ENCODE results near the gene PCDHGA8.
"Not testable (repeated sequence)": the region's sequence is repeated elsewhere in the genome, so short reads cannot be mapped to it uniquely, and the experiment has no call there.

PCDHGA8 gene

DNA sequence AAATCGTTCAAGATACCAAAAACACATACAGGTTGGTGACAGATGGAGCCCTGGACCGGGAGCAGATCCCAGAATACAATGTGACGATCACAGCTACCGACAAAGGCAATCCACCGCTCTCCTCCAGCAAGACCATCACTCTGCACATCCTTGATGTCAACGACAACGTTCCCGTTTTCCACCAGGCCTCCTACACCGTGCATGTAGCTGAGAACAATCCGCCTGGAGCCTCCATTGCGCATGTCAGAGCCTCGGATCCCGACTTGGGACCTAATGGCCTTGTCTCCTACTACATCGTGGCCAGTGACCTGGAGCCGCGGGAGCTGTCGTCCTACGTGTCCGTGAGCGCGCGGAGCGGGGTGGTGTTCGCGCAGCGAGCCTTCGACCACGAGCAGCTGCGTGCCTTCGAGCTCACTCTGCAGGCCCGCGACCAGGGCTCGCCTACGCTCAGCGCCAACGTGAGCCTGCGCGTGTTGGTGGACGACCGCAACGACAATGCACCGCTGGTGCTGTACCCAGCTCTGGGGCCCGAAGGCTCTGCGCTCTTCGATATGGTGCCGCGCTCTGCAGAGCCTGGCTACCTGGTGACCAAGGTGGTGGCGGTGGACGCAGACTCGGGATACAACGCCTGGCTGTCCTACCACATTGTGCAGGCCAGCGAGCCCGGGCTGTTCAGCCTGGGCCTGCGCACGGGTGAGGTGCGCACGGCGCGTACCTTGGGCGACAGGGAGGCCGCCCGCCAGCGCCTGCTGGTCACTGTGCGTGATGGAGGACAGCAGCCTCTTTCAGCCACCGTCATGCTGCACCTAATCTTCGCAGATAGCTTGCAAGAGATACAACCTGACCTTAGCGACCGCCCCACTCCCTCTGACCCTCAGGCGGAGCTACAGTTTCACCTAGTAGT, 20.6 kb upstream of the PCDHGA8 start:
- DNase-seq, result no peak

DNA sequence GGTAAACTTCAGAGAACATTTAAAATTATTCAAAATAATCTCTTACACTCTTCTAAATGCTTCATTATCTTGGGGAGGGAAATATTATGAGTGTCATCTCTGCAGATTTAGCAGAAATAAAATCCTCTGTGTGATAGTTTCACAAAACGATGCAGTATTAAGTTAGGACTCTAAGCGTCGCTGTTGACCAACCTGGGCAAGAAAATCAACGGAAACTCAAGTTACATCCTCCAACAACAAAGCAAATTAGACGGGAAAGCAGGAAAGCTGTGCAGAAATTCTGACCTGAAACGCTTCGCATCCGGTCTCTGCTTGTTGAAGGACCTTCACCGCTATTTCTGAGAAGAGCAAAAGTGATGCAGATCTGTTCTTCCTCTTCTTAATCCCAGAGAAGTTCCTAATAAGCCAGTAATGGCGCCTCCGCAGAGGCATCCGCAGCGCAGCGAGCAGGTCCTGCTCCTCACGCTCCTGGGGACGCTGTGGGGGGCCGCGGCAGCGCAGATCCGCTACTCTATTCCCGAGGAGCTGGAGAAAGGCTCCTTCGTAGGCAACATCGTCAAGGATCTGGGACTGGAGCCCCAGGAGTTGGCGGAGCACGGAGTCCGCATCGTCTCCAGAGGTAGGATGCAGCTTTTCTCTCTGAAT, 18.6 kb upstream of the PCDHGA8 start, which contains the start of gene PCDHGA6:
Gene PCDHGA6, plus strand, starts transcription at position 219 of the 645 bp plus-strand sequence. Its CDS starts 193 bp downstream, at position 412.
- DNase-seq, result no peak

DNA sequence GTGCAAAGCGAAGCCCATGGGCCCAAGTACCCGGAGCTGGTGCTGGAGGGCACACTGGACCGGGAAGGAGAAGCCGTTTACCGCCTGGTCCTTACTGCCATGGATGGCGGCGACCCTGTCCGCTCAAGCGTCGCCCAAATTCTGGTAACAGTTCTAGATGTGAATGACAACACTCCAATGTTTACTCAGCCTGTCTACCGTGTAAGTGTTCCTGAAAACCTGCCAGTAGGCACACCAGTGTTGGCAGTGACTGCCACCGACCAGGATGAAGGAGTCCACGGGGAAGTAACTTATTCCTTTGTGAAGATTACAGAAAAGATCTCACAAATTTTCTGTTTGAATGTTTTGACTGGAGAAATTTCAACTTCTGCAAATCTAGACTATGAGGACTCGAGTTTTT, 17.8 kb upstream of the PCDHGA8 start:
- DNase-seq, result no peak

DNA sequence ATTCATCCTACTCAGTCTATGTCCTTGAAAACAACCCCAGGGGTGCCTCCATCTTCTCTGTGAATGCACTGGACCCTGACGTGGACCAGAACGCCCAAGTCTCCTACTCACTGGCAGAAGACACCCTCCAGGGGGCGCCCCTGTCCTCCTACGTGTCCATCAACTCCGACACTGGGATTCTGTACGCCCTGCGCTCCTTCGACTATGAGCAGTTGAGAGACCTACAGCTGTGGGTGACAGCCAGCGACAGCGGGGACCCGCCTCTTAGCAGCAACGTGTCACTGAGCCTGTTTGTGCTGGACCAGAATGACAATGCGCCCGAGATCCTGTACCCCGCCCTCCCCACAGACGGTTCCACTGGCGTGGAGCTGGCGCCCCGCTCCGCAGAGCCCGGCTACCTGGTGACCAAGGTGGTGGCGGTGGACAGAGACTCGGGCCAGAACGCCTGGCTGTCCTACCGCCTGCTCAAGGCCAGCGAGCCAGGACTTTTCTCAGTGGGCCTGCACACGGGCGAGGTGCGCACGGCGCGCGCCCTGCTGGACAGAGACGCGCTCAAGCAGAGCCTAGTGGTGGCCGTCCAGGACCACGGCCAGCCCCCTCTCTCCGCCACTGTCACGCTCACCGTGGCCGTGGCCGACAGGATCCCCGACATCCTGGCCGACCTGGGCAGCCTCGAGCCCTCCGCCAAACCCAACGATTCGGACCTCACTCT, 16.8 kb upstream of the PCDHGA8 start:
- DNase-seq, result not testable (repeated sequence)

DNA sequence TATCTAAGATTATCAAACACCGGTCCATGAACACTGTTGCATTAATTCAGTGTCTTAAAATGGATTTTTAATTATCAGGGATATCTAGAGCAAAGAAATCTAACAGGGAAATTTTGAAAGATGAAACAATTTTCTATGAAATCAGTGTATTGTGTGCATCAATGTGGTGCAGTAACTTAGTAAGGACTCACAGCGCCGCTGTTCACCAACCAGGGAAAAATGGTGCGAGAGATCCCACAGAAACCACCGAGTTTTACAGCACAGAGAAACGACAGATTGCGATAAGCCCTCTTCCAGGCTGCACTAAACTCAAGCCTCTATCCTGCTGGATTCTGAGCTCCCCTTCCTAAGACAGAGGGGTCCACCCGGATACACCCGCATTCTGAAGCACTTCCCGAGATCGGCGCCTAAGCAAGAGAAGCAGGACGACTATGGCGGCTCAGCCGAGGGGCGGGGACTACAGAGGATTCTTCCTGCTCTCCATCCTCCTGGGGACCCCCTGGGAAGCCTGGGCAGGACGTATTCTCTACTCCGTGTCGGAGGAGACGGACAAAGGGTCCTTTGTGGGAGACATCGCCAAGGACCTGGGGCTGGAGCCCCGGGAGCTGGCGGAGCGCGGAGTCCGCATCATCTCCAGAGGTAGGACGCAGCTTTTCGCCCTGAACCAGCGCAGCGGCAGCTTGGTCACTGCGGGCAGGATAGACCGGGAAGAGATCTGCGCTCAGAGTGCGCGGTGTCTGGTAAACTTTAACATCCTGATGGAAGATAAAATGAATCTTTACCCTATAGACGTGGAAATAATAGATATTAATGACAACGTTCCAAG, 9.8 kb upstream of the PCDHGA8 start, which contains the start of gene PCDHGA7:
Gene PCDHGA7, plus strand, starts transcription at position 274 of the 826 bp plus-strand sequence. Its CDS starts 158 bp downstream, at position 432.
- no peak for DNase-seq

DNA sequence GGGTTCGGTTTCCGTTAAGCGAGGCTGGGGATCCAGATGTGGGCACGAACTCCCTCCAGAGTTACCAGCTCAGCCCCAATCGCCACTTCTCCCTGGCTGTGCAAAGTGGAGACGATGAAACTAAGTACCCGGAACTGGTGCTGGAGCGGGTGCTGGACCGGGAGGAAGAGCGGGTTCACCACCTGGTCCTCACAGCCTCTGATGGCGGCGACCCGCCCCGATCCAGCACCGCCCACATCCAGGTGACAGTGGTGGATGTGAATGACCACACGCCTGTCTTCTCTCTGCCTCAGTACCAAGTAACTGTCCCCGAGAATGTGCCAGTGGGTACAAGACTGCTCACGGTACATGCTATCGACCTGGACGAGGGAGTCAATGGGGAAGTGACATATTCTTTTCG, 9.1 kb upstream of the PCDHGA8 start:
- no peak for DNase-seq

DNA sequence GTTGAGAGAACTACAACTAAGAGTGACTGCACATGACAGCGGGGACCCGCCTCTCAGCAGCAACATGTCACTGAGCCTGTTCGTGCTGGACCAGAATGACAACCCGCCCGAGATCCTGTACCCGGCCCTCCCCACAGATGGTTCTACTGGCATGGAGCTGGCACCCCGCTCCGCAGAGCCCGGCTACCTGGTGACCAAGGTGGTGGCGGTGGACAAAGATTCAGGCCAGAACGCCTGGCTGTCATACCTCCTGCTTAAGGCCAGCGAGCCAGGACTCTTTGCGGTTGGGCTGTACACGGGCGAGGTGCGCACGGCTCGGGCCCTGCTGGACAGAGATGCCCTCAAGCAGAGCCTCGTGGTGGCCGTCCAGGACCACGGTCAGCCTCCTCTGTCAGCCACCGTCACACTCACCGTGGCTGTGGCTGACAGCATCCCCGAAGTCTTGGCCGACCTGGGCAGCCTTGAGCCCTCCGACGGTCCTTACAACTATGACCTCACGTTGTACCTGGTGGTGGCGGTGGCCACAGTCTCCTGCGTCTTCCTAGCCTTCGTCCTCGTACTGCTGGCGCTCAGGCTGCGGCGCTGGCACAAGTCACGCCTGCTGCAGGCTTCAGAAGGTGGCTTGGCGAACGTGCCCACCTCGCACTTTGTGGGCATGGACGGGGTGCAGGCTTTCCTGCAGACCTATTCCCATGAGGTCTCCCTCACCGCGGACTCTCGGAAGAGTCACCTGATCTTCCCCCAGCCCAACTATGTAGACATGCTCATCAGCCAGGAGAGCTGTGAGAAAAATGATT, 7.8 kb upstream of the PCDHGA8 start:
- DNase-seq, result no peak

DNA sequence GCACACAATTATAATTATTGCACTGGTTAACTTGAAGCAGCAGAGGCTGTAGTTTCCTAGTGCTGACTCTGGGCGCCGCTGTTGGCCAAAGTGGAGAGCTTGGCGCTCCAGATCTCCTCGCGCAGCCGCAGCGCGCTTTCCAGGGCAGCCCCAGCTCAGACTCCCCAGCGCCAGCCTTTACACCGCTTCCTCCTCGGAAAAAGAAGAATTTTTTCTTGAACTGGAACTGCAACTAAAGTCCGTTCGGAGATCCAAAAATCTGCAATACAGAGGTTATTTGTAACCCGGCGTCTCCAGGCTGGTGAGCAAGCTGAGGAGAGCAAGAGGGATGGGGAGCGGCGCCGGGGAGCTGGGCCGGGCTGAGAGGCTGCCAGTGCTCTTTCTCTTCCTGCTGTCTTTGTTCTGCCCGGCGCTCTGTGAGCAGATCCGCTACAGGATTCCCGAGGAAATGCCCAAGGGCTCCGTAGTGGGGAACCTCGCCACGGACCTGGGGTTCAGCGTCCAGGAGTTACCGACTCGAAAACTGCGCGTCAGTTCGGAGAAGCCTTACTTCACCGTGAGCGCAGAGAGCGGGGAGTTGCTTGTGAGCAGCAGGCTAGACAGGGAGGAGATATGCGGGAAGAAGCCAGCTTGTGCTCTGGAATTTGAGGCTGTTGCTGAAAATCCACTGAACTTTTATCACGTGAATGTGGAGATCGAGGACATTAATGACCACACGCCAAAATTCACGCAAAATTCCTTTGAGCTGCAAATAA, 4.7 kb upstream of the PCDHGA8 start, which contains the start of gene PCDHGB4:
Gene PCDHGB4, plus strand, starts transcription at position 142 of the 755 bp plus-strand sequence. Its CDS starts 187 bp downstream, at position 329.
- DNase-seq, result not testable (repeated sequence)

DNA sequence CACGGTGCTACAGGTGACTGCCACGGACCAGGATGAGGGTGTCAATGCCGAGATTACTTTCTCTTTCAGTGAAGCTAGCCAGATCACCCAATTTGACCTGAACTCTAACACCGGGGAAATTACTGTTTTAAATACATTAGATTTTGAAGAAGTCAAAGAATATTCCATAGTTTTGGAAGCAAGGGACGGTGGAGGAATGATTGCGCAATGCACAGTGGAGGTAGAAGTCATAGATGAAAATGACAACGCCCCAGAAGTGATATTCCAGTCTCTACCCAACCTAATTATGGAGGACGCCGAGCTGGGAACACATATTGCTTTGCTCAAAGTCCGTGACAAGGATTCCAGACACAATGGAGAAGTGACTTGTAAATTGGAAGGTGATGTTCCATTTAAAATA, 3.8 kb upstream of the PCDHGA8 start:
- no peak for DNase-seq

DNA sequence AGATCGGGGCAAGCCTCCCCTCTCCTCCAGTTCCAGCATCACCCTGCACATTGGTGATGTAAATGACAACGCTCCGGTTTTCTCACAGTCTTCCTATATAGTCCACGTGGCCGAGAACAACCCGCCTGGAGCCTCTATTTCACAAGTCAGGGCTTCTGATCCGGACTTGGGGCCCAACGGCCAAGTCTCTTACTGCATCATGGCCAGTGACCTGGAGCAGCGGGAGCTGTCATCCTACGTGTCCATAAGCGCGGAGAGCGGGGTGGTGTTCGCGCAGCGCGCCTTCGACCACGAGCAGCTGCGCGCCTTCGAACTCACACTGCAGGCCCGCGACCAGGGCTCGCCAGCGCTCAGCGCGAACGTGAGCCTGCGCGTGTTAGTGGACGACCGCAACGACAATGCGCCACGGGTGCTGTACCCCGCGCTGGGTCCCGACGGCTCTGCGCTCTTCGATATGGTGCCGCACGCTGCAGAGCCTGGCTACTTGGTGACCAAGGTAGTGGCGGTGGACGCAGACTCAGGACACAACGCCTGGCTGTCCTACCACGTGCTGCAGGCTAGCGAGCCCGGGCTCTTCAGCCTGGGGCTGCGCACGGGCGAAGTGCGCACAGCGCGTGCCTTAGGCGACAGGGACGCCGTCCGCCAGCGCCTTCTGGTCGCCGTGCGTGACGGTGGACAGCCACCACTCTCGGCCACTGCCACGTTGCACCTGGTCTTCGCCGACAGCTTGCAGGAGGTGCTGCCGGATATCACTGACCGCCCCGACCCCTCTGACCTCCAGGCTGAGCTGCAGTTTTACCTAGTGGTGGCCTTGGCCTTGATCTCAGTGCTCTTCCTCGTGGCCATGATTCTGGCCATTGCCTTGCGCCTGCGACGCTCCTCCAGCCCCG, 3.0 kb upstream of the PCDHGA8 start:
- no peak for DNase-seq

DNA sequence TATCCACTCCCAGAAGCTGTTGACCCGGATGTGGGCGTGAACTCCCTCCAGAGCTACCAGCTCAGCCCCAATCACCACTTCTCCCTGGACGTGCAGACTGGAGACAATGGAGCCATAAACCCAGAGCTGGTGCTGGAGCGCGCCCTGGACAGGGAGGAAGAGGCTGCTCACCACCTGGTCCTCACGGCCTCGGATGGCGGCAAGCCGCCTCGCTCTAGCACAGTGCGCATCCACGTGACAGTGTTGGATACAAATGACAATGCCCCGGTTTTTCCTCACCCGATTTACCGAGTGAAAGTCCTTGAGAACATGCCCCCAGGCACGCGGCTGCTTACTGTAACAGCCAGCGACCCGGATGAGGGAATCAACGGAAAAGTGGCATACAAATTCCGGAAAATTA, 834 bp downstream of the PCDHGA8 start:
- DNase-seq, result no peak

DNA sequence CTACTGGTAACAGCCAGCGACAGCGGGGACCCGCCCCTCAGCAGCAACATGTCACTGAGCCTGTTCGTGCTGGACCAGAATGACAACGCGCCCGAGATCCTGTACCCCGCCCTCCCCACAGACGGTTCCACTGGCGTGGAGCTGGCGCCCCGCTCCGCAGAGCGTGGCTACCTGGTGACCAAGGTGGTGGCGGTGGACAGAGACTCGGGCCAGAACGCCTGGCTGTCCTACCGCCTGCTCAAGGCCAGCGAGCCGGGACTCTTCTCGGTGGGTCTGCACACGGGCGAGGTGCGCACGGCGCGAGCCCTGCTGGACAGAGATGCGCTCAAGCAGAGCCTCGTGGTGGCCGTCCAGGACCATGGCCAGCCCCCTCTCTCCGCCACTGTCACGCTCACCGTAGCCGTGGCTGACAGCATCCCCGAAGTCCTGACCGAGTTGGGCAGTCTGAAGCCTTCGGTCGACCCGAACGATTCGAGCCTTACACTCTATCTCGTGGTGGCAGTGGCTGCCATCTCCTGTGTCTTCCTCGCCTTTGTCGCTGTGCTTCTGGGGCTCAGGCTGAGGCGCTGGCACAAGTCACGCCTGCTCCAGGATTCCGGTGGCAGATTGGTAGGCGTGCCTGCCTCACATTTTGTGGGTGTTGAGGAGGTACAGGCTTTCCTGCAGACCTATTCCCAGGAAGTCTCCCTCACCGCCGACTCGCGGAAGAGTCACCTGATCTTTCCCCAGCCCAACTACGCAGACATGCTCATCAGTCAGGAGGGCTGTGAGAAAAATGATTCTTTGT, 2.2 kb downstream of the PCDHGA8 start:
- not testable (repeated sequence) for DNase-seq

DNA sequence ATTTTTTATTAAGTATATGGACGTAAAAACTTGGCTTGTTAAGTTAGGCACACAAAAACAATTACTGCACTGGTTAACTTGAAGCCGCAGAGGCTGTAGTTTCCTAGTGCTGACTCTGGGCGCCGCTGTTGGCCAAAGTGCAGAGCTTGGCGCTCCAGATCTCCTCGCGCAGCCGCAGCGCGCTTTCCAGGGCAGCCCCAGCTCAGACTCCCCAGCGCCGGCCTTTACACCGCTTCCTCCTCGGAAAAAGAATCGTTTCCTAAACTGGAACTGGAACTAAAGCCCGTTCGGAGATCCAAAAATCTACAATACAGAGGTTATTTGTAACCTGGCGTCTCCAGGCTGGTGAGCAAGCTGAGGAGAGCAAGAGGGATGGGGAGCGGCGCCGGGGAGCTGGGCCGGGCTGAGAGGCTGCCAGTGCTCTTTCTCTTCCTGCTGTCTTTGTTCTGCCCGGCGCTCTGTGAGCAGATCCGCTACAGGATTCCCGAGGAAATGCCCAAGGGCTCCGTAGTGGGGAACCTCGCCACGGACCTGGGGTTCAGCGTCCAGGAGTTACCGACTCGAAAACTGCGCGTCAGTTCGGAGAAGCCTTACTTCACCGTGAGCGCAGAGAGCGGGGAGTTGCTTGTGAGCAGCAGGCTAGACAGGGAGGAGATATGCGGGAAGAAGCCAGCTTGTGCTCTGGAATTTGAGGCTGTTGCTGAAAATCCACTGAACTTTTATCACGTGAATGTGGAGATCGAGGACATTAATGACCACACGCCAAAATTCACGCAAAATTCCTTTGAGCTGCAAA, 5.5 kb downstream of the PCDHGA8 start, which contains the start of gene PCDHGB5:
Gene PCDHGB5, plus strand, starts transcription at position 192 of the 796 bp plus-strand sequence. Its CDS starts 181 bp downstream, at position 373.
- peak; percentile 42 for DNase-seq

DNA sequence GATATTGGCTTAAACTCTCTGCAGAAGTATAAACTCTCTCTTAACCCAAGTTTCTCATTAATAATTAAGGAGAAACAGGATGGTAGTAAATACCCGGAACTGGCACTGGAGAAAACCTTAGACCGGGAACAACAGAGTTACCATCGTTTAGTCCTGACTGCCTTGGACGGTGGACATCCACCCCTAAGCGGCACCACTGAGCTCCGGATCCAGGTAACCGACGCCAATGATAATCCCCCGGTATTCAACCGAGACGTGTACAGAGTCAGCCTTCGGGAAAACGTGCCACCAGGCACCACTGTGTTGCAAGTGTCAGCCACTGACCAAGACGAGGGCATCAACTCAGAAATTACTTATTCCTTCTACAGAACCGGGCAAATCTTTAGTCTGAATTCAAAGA, 6.2 kb downstream of the PCDHGA8 start:
- DNase-seq, result no peak

DNA sequence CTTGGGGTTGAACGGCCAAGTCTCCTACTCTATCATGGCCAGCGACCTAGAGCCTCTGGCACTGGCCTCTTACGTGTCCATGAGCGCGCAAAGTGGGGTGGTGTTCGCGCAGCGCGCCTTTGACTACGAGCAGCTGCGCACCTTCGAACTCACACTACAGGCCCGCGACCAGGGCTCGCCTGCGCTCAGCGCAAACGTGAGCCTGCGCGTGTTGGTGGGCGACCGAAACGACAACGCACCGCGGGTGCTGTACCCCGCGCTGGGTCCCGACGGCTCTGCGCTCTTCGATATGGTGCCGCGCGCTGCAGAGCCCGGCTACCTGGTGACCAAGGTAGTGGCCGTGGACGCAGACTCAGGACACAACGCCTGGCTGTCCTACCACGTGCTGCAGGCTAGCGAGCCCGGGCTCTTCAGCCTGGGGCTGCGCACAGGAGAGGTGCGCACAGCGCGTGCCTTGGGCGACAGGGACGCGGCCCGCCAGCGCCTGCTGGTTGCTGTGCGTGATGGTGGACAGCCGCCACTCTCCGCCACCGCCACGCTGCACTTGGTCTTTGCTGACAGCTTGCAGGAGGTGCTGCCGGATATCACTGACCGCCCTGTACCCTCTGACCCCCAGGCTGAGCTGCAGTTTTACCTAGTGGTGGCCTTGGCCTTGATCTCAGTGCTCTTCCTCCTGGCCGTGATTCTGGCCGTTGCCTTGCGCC, 7.3 kb downstream of the PCDHGA8 start:
- no peak for DNase-seq

DNA sequence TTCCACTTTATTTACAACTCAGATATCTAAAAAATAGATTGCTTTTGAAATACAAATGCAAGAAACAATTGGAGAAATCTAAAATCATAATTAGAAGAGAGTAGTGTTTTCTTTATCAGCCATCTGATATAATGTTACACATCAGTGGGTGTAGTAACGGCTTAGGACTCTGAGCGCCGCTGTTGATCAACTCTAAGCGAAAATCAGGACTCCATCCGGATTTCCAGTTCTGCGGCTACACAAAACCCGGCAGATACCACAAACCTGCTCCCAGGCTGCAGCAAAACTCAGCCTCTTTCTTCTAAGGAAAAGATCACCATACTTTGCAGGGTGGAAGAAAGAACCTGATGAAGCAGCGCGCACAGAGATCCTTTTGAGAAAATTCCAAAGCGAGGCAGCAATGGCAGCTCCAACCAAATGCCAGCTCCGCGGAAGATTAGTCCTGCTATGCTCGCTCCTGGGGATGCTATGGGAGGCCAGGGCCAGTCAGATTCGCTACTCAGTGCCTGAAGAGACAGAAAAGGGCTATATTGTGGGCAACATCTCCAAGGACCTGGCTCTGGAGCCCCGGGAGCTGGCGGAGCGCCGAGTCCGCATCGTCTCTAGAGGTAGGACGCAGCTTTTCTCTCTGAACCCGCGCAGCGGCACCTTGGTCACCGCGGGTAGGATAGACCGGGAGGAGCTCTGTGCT, 10.3 kb downstream of the PCDHGA8 start, which contains the start of gene PCDHGA9:
Gene PCDHGA9, plus strand, starts transcription at position 226 of the 691 bp plus-strand sequence. Its CDS starts 175 bp downstream, at position 401.
- no peak for DNase-seq
